ENCODE measurements around the gene GRM2.
"Not testable (repeated sequence)": the region's sequence is repeated elsewhere in the genome, so short reads cannot be mapped to it uniquely, and the experiment has no call there.

The GRM2 gene

GRCh38 chr3:51748327-51748726 lies 41.5 kb downstream of the GRM2 start:
- no peaks in the 10 kb centered on the region for H4K20me1 ChIP-seq (ENCODE audit: insufficient read depth, low read length)
- no peaks in the 10 kb centered on the region for H3K9me3 ChIP-seq (replicated peaks; ENCODE audit: insufficient read depth, low read length)
- H3K4me3 ChIP-seq (ENCODE audit: low read length): no peak overlapping the region
- H3K36me3 ChIP-seq (replicated peaks; ENCODE audit: insufficient read depth, low read length): no peaks in the 10 kb centered on the region
- no peaks in the 10 kb centered on the region for H3K79me2 ChIP-seq (ENCODE audit: low read length)
- H3K4me2 ChIP-seq (ENCODE audit: low read depth, low read length): no peak overlapping the region
- H3F3A ChIP-seq (ENCODE audit: insufficient read depth, low read length): no peaks in the 10 kb centered on the region
- TF ChIP-seq EZH2 (optimal IDR thresholded peaks at IDR 0.05; ENCODE audit: low read depth, low read length): no peak
- TF ChIP-seq EZH2phosphoT487 (IDR thresholded peaks at IDR 0.05; ENCODE audit: low read length): no peak
- no peak for TF ChIP-seq CTCF (IDR thresholded peaks at IDR 0.05; ENCODE audit: low read length)
- no peak overlapping the region for H2AFZ ChIP-seq (ENCODE audit: low read length)
- no peak overlapping the region for H3K27ac ChIP-seq (ENCODE audit: low read length)
- H3K4me1 ChIP-seq (ENCODE audit: low read length): peaks cover 15% of the 10 kb centered on the region
- H3K27me3 ChIP-seq (replicated peaks; ENCODE audit: insufficient read depth, low read length): no peaks in the 10 kb centered on the region
- DNase-seq: no peak
- H3K9me2 ChIP-seq (replicated peaks; ENCODE audit: insufficient read depth, low read length): no peaks in the 10 kb centered on the region
- no peak overlapping the region for H3K9ac ChIP-seq (ENCODE audit: low read length)

- Histone ChIP-seq H3K27me3 (replicated peaks; ENCODE audit: insufficient read depth, low read length) (no peaks in the 10 kb centered on the region), H4K20me1 (ENCODE audit: insufficient read depth, low read length) (no peaks in the 10 kb centered on the region), H3K9me2 (replicated peaks; ENCODE audit: insufficient read depth, low read length) (no peaks in the 10 kb centered on the region), H3K4me1 (ENCODE audit: low read length) (peaks cover 15% of the 10 kb centered on the region), H3K9me3 (replicated peaks; ENCODE audit: insufficient read depth, low read length) (no peaks in the 10 kb centered on the region), H3K4me3 (ENCODE audit: low read length) (no peak overlapping the region), H3F3A (ENCODE audit: insufficient read depth, low read length) (no peaks in the 10 kb centered on the region), H3K27ac (ENCODE audit: low read length) (no peak overlapping the region), H3K79me2 (ENCODE audit: low read length) (no peaks in the 10 kb centered on the region), H2AFZ (ENCODE audit: low read length) (no peak overlapping the region), H3K36me3 (replicated peaks; ENCODE audit: insufficient read depth, low read length) (no peaks in the 10 kb centered on the region), H3K9ac (ENCODE audit: low read length) (no peak overlapping the region), H3K4me2 (ENCODE audit: low read depth, low read length) (no peak overlapping the region)
- no peak for DNase-seq
- TF ChIP-seq EZH2phosphoT487 (IDR thresholded peaks at IDR 0.05; ENCODE audit: low read length): no peak
- no peak for TF ChIP-seq CTCF (IDR thresholded peaks at IDR 0.05; ENCODE audit: low read length)
- no peak for TF ChIP-seq EZH2 (optimal IDR thresholded peaks at IDR 0.05; ENCODE audit: low read depth, low read length)
These were observed 44.0 kb downstream of the GRM2 start for GRCh38 chr3:51750878-51751277.

GRCh38 chr3:51751287-51751686 lies 44.4 kb downstream of the GRM2 start:
- H4K20me1 ChIP-seq (ENCODE audit: insufficient read depth, low read length): no peaks in the 10 kb centered on the region
- H3F3A ChIP-seq (ENCODE audit: insufficient read depth, low read length): no peaks in the 10 kb centered on the region
- H3K27me3 ChIP-seq (replicated peaks; ENCODE audit: insufficient read depth, low read length): no peaks in the 10 kb centered on the region
- no peak overlapping the region for H3K27ac ChIP-seq (ENCODE audit: low read length)
- no peaks in the 10 kb centered on the region for H3K79me2 ChIP-seq (ENCODE audit: low read length)
- H3K9me2 ChIP-seq (replicated peaks; ENCODE audit: insufficient read depth, low read length): no peaks in the 10 kb centered on the region
- no peaks in the 10 kb centered on the region for H3K36me3 ChIP-seq (replicated peaks; ENCODE audit: insufficient read depth, low read length)
- H3K4me3 ChIP-seq (ENCODE audit: low read length): no peak overlapping the region
- no peak overlapping the region for H3K9ac ChIP-seq (ENCODE audit: low read length)
- no peak for DNase-seq
- peaks cover 15% of the 10 kb centered on the region for H3K4me1 ChIP-seq (ENCODE audit: low read length)
- H2AFZ ChIP-seq (ENCODE audit: low read length): no peak overlapping the region
- TF ChIP-seq EZH2 (optimal IDR thresholded peaks at IDR 0.05; ENCODE audit: low read depth, low read length) (no peak), CTCF (IDR thresholded peaks at IDR 0.05; ENCODE audit: low read length) (no peak), EZH2phosphoT487 (IDR thresholded peaks at IDR 0.05; ENCODE audit: low read length) (no peak)
- no peaks in the 10 kb centered on the region for H3K9me3 ChIP-seq (replicated peaks; ENCODE audit: insufficient read depth, low read length)
- no peak overlapping the region for H3K4me2 ChIP-seq (ENCODE audit: low read depth, low read length)

- H3K9ac ChIP-seq (ENCODE audit: low read length); H2AFZ ChIP-seq (ENCODE audit: low read length); H4K20me1 ChIP-seq (ENCODE audit: insufficient read depth, low read length); H3K9me3 ChIP-seq (replicated peaks; ENCODE audit: insufficient read depth, low read length); H3K27me3 ChIP-seq (replicated peaks; ENCODE audit: insufficient read depth, low read length); H3K4me2 ChIP-seq (ENCODE audit: low read depth, low read length); H3F3A ChIP-seq (ENCODE audit: insufficient read depth, low read length); H3K9me2 ChIP-seq (replicated peaks; ENCODE audit: insufficient read depth, low read length); DNase-seq; H3K27ac ChIP-seq (ENCODE audit: low read length); H3K36me3 ChIP-seq (replicated peaks; ENCODE audit: insufficient read depth, low read length); H3K79me2 ChIP-seq (ENCODE audit: low read length); H3K4me3 ChIP-seq (ENCODE audit: low read length): not testable (repeated sequence)
- H3K4me1 ChIP-seq (ENCODE audit: low read length): peaks cover 15% of the 10 kb centered on the region
These were observed 47.2 kb downstream of the GRM2 start for GRCh38 chr3:51753763-51754750.

All from MM.1S (cell line).